Right lobe of liver (tissue), 4 donors: ENCODE measurements around the gene CLNK.

Experiments used
- POLR2A ChIP-seq: fragments of 450-650 bp; IDR thresholded peaks from one replicate; pipeline ENCODE4 v1.6.1; 2017; ENCODE audit warnings: antibody characterized with exemption, mild to moderate bottlenecking
- TF ChIP-seq, protein P1 (sequence below), 4 donors: fragments of 200-600 bp in 3 of 4; fragments of 450-650 bp in 1 of 4; IDR thresholded peaks; one replicate each; pipeline versions ENCODE4 v1.5.1 to v1.8.0; 2016 to 2022; ENCODE audit warnings: antibody characterized with exemption in 4 of 4, mild to moderate bottlenecking in 2 of 4
- donor health status: DM: no; HTN: no; CAD: no.
- donor health status: DM: no; HTN: no; CAD: no.
- donor health status: DM: no; HTN: yes; CAD: no.

DNA sequence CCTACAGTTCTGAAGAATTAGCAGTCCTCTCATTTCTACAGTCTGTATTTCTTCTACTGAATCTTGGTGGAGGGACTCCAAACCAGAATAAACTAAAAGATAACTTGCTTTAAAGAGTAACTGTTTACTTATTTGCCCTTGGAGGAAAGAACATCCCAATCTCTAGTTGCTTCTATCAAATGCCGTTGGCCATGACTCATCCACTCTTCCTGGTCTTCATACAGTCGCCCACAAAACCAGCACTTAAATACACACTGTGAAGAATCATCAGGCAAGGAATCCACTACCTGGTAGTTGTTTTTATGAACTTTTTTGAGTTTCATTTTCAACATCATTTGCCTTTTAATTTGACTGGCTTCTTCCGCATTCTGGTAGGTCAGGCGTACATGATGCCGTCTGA is 241.6 kb downstream of the CLNK start:
- TF ChIP-seq POLR2A = no peak
- TF ChIP-seq, protein P1, sequence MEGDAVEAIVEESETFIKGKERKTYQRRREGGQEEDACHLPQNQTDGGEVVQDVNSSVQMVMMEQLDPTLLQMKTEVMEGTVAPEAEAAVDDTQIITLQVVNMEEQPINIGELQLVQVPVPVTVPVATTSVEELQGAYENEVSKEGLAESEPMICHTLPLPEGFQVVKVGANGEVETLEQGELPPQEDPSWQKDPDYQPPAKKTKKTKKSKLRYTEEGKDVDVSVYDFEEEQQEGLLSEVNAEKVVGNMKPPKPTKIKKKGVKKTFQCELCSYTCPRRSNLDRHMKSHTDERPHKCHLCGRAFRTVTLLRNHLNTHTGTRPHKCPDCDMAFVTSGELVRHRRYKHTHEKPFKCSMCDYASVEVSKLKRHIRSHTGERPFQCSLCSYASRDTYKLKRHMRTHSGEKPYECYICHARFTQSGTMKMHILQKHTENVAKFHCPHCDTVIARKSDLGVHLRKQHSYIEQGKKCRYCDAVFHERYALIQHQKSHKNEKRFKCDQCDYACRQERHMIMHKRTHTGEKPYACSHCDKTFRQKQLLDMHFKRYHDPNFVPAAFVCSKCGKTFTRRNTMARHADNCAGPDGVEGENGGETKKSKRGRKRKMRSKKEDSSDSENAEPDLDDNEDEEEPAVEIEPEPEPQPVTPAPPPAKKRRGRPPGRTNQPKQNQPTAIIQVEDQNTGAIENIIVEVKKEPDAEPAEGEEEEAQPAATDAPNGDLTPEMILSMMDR (IDR thresholded peaks at IDR 0.05) = no peak
